ENCODE measurements around the gene TMOD3. TPM values are rescaled to one million over a fixed set of nuclear protein-coding genes. Genes with fewer than 3 reads are reported as not detected.

Gene TMOD3
- total RNA-seq, 1 donor from 2014 or later = 39.0 TPM

GRCh38 chr15:51888593-51889195, 59.2 kb downstream of the TMOD3 start:
- CTCF ChIA-PET = interaction anchor here (0.7 to 2.8 kb wide), 14 partner anchors 9 to 605 kb away, joined by 3 to 8 read pairs (median 4); no protein-coding TSS in a partner anchor
- Mint-ChIP-seq H3K27me3 (no peaks in the 10 kb centered on the region), H3K36me3 (ENCODE audit: low read depth) (peaks cover 56% of the 10 kb centered on the region), H3K9me3 (no peaks in the 10 kb centered on the region), H3K4me1 (peaks cover 4% of the 10 kb centered on the region), H3K4me3 (no peak overlapping the region), H3K27ac (no peak overlapping the region)
- TF ChIP-seq, protein P1, sequence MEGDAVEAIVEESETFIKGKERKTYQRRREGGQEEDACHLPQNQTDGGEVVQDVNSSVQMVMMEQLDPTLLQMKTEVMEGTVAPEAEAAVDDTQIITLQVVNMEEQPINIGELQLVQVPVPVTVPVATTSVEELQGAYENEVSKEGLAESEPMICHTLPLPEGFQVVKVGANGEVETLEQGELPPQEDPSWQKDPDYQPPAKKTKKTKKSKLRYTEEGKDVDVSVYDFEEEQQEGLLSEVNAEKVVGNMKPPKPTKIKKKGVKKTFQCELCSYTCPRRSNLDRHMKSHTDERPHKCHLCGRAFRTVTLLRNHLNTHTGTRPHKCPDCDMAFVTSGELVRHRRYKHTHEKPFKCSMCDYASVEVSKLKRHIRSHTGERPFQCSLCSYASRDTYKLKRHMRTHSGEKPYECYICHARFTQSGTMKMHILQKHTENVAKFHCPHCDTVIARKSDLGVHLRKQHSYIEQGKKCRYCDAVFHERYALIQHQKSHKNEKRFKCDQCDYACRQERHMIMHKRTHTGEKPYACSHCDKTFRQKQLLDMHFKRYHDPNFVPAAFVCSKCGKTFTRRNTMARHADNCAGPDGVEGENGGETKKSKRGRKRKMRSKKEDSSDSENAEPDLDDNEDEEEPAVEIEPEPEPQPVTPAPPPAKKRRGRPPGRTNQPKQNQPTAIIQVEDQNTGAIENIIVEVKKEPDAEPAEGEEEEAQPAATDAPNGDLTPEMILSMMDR (IDR thresholded peaks at IDR 0.05) = peak; percentile 58
- ATAC-seq (ENCODE audit: low read depth) = no peak
- POLR2A ChIA-PET = no interaction called here
- intact Hi-C loops (cut with micrococcal nuclease) = loop anchor here (1.0 kb wide), 2 partner anchors 191 to 339 kb away; no protein-coding TSS in a partner anchor
- DNase-seq = no peak

DNA sequence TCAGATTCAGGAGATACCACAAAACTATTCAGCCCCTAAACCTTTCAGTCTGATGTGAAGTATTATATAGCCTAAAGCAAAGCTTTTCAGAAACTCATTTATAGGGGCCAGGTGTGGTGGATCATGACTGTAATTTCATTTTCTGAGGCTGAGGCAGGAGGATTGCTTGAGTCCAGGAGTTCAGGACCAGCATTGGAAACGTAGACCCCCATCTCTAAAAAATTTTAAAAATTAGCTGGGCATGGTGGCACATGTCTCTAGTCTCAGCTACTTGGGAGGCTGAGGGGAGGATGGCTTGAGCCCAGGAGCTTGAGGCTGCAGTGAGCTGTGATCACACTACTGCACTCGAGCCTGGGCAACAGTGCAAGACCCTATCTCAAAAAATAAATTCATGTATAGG, 60.0 kb downstream of the TMOD3 start:
- peaks cover 58% of the 10 kb centered on the region for H3K36me3 Mint-ChIP-seq (ENCODE audit: low read depth)
- ChIA-PET POLR2A (interaction anchor here (0.7 kb wide), 1 partner anchor 8 kb away, joined by 3 read pairs; no protein-coding TSS in a partner anchor), CTCF (interaction anchor here (0.6 to 2.8 kb wide), 11 partner anchors 11 to 821 kb away, joined by 3 to 8 read pairs (median 4); no protein-coding TSS in a partner anchor)
- intact Hi-C loops (cut with micrococcal nuclease) = no loop called here
- no peaks in the 10 kb centered on the region for H3K27me3 Mint-ChIP-seq
- DNase-seq = no peak
- no peak overlapping the region for H3K4me3 Mint-ChIP-seq
- no peak overlapping the region for H3K27ac Mint-ChIP-seq
- no peaks in the 10 kb centered on the region for H3K9me3 Mint-ChIP-seq
- peaks cover 4% of the 10 kb centered on the region for H3K4me1 Mint-ChIP-seq
- TF ChIP-seq, protein P1 (IDR thresholded peaks at IDR 0.05) = no peak
- no peak for ATAC-seq (ENCODE audit: low read depth)

DNA sequence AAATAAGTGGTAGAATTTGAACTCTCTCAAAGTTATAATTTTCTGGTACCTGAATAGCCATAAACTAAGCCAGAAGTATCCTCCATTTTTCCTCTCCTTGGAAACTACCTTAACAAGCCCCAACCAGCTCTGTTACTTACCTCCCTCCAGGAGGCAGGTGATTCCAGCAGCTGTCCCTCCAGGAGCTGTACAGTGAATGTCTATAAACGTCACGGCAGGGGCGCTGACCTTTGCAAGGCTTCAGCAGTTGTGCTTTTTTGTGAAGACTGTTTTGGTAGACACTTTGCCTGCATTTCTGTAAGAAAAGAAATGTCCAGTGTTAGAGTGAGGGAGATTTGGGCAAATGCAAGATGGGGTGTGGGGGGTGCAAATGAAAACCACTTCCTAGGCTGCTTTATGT, 75.0 kb downstream of the TMOD3 start:
- CTCF ChIA-PET = interaction anchor here (2.4 kb wide), 1 partner anchor 13 kb away, joined by 5 read pairs; no protein-coding TSS in a partner anchor
- Mint-ChIP-seq H3K4me3 (no peak overlapping the region), H3K9me3 (no peaks in the 10 kb centered on the region), H3K36me3 (ENCODE audit: low read depth) (peaks cover 82% of the 10 kb centered on the region), H3K27ac (no peak overlapping the region), H3K4me1 (no peaks in the 10 kb centered on the region), H3K27me3 (no peaks in the 10 kb centered on the region)
- intact Hi-C loops (cut with micrococcal nuclease) = no loop called here
- POLR2A ChIA-PET = no interaction called here
- TF ChIP-seq, protein P1 (IDR thresholded peaks at IDR 0.05) = no peak
- ATAC-seq (ENCODE audit: low read depth) = no peak
- DNase-seq = no peak

DNA sequence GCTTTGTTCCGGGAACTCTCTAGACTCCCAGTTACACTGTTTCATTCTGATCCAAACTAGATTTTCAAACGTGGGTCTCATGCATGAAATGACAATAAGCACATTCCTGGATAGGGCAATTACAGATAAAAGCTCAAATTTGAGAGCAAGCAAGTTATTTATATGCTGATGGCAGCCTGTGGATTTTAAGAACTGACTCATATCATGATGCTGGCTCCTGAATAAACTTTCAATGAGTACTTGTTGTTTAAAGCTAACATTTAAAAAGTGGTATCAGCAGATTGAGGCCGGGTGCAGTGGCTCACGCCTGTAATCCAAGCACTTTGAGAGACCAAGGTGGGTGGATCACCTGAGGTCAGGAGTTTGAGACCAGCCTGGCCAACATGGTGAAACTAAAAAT, 75.5 kb downstream of the TMOD3 start:
- ATAC-seq (ENCODE audit: low read depth) = no peak
- no peaks in the 10 kb centered on the region for H3K9me3 Mint-ChIP-seq
- H3K27me3 Mint-ChIP-seq = no peaks in the 10 kb centered on the region
- DNase-seq = no peak
- CTCF ChIA-PET = interaction anchor here (1.6 to 2.4 kb wide), 2 partner anchors 13 to 16 kb away, joined by 5 to 7 read pairs; no protein-coding TSS in a partner anchor
- TF ChIP-seq, protein P1 (IDR thresholded peaks at IDR 0.05) = no peak
- H3K27ac Mint-ChIP-seq = no peak overlapping the region
- no peak overlapping the region for H3K4me3 Mint-ChIP-seq
- intact Hi-C loops (cut with micrococcal nuclease) = no loop called here
- POLR2A ChIA-PET = interaction anchor here (0.7 to 0.9 kb wide), 2 partner anchors 10 to 101 kb away, joined by 3 to 11 read pairs; no protein-coding TSS in a partner anchor
- peaks cover 79% of the 10 kb centered on the region for H3K36me3 Mint-ChIP-seq (ENCODE audit: low read depth)
- H3K4me1 Mint-ChIP-seq = no peaks in the 10 kb centered on the region

- CTCF ChIA-PET = interaction anchor here (0.6 kb wide), 1 partner anchor 254 kb away, joined by 4 read pairs; no protein-coding TSS in a partner anchor
- no peak overlapping the region for H3K27ac Mint-ChIP-seq
- POLR2A ChIA-PET = no interaction called here
- intact Hi-C loops (cut with micrococcal nuclease) = no loop called here
- peaks cover 70% of the 10 kb centered on the region for H3K36me3 Mint-ChIP-seq (ENCODE audit: low read depth)
- H3K4me3 Mint-ChIP-seq = no peak overlapping the region
- no peaks in the 10 kb centered on the region for H3K9me3 Mint-ChIP-seq
- TF ChIP-seq, protein P1 (IDR thresholded peaks at IDR 0.05) = no peak
- no peaks in the 10 kb centered on the region for H3K4me1 Mint-ChIP-seq
- no peaks in the 10 kb centered on the region for H3K27me3 Mint-ChIP-seq
- ATAC-seq (ENCODE audit: low read depth) (no peak), DNase-seq (no peak)
Observed at GRCh38 chr15:51907136-51907862, 77.8 kb downstream of the TMOD3 start.

Measured in activated B cell treated with CpG ODN at 0.5 μM for 24 hours (primary cell).